ENCODE results near the gene ALK.

Gene ALK

GRCh38 chr2:29583104-29583503, 338.3 kb downstream of the ALK start:
- no peak overlapping the region for H3K9ac ChIP-seq (ENCODE audit: low read depth, low read length)
- no peaks in the 10 kb centered on the region for H3K36me3 ChIP-seq (ENCODE audit: insufficient read depth, low read length)
- no peaks in the 10 kb centered on the region for H3K4me1 ChIP-seq (ENCODE audit: insufficient read depth, low read length)
- no peaks in the 10 kb centered on the region for H3K9me3 ChIP-seq (ENCODE audit: control insufficient read depth, insufficient read depth, low read length)

- Histone ChIP-seq H3K36me3 (ENCODE audit: insufficient read depth, low read length) (no peaks in the 10 kb centered on the region), H3K9me3 (ENCODE audit: control insufficient read depth, insufficient read depth, low read length) (no peaks in the 10 kb centered on the region), H3K4me1 (ENCODE audit: insufficient read depth, low read length) (no peaks in the 10 kb centered on the region), H3K9ac (ENCODE audit: low read depth, low read length) (no peak overlapping the region)
Measured at GRCh38 chr2:29582062-29582461, 339.3 kb downstream of the ALK start.

DNA sequence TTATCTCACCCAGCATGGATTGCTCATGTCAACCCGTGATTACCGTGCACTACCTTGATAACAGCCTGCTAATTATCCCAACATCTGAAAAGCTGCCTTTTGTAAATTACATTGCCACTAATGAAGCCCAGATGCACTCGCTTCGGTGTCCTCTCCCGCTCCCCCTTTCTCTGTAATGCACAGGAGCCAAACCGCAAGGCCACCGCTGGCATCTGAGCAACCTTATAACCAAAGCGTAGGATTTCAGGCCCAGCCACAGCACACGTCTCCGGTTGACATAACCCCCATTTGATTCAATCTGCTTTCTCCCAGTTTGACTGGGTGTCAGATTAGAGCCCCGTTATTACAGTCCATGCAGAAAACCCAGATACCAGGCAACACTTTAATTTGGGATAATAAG, 341.2 kb downstream of the ALK start:
- no peak overlapping the region for H3K9ac ChIP-seq (ENCODE audit: low read depth, low read length)
- no peaks in the 10 kb centered on the region for H3K4me1 ChIP-seq (ENCODE audit: insufficient read depth, low read length)
- H3K9me3 ChIP-seq (ENCODE audit: control insufficient read depth, insufficient read depth, low read length): no peaks in the 10 kb centered on the region
- no peaks in the 10 kb centered on the region for H3K36me3 ChIP-seq (ENCODE audit: insufficient read depth, low read length)

GRCh38 chr2:29579495-29580169, 341.8 kb downstream of the ALK start:
- Histone ChIP-seq H3K9me3 (ENCODE audit: control insufficient read depth, insufficient read depth, low read length) (no peaks in the 10 kb centered on the region), H3K4me1 (ENCODE audit: insufficient read depth, low read length) (no peaks in the 10 kb centered on the region)

DNA sequence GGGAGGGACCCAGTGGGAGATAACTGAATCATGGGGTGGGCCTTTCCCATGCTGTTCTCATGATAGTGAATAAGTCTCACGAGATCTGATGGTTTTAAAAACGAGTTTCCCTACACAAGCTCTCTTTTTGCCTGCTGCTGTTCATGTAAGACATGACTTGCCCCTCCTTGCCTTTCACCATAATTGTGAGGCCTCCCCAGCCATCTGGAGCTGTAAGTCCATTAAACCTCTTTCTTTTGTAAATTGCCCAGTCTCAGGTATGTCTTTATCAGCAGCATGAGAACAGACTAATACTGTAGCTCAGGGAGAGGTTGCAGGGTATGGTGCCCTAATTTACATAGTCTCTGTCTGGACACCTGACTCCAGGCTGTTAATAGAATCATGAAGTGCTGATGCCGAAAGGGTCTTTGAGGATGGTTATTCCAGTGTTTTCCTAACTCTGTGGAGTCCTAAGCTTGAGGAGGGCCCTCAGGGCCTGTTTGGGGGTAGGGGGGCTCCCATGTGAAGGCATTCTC, 343.2 kb downstream of the ALK start:
- no peaks in the 10 kb centered on the region for H3K4me1 ChIP-seq (ENCODE audit: insufficient read depth, low read length)
- no peaks in the 10 kb centered on the region for H3K9me3 ChIP-seq (ENCODE audit: control insufficient read depth, insufficient read depth, low read length)
- H3K36me3 ChIP-seq (ENCODE audit: insufficient read depth, low read length): no peaks in the 10 kb centered on the region
- no peak overlapping the region for H3K9ac ChIP-seq (ENCODE audit: low read depth, low read length)

More at GRCh38 chr2:29579495-29580169, 341.8 kb downstream of the ALK start:
- Histone ChIP-seq H3K9ac (ENCODE audit: low read depth, low read length) (no peak overlapping the region), H3K36me3 (ENCODE audit: insufficient read depth, low read length) (no peaks in the 10 kb centered on the region)

- no peaks in the 10 kb centered on the region for H3K4me1 ChIP-seq (ENCODE audit: insufficient read depth, low read length)
- H3K9me3 ChIP-seq (ENCODE audit: control insufficient read depth, insufficient read depth, low read length): no peaks in the 10 kb centered on the region
- H3K36me3 ChIP-seq (ENCODE audit: insufficient read depth, low read length): no peaks in the 10 kb centered on the region
- no peak overlapping the region for H3K9ac ChIP-seq (ENCODE audit: low read depth, low read length)
Measured at GRCh38 chr2:29576231-29576630, 345.2 kb downstream of the ALK start.

GRCh38 chr2:29575370-29575890, 346.0 kb downstream of the ALK start:
- Histone ChIP-seq H3K4me1 (ENCODE audit: insufficient read depth, low read length) (no peaks in the 10 kb centered on the region), H3K9me3 (ENCODE audit: control insufficient read depth, insufficient read depth, low read length) (no peaks in the 10 kb centered on the region), H3K9ac (ENCODE audit: low read depth, low read length) (no peak overlapping the region), H3K36me3 (ENCODE audit: insufficient read depth, low read length) (no peaks in the 10 kb centered on the region)

DNA sequence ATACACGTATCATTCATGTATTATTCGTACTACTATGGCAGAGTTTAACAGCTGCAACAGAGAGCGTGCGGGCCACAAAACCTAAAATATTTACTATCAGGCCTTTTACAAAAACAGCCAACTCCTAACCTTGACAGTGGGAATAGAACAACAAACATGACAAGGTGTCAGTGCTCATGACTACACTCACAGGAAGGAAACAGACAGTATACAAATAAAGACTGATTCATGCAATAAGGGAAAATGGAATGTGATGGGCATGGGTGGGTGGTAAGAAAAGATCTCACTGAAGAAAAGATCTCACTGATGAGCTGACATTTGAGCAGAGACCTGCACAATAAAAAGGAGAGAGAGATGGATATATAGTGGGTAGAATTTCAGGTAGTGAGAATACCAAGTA, 347.8 kb downstream of the ALK start:
- Histone ChIP-seq H3K9ac (ENCODE audit: low read depth, low read length) (no peak overlapping the region), H3K4me1 (ENCODE audit: insufficient read depth, low read length) (no peaks in the 10 kb centered on the region), H3K36me3 (ENCODE audit: insufficient read depth, low read length) (no peaks in the 10 kb centered on the region)

DNA sequence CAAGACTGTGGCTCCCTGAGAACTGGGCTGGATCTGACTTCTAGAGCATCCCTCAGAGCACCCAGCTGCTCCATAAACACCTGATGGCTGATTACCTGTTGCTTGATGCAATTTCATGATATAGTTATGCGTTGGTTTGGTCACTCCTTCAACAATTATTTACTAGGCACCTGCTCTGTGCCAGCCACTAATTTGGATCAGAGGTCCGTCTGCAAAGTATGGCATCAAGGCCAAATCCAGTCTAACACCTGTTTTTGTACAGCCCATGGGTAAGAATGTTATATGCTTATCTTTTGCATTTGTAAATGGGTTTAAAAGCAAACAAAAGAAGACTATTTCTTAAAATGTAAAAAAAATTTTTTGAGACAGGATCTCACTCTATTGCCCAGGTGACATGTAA, 348.2 kb downstream of the ALK start:
- no peaks in the 10 kb centered on the region for H3K36me3 ChIP-seq (ENCODE audit: insufficient read depth, low read length)
- no peaks in the 10 kb centered on the region for H3K4me1 ChIP-seq (ENCODE audit: insufficient read depth, low read length)
- H3K9me3 ChIP-seq (ENCODE audit: control insufficient read depth, insufficient read depth, low read length): no peaks in the 10 kb centered on the region
- no peak overlapping the region for H3K9ac ChIP-seq (ENCODE audit: low read depth, low read length)

More for the DNA sequence above, 347.8 kb downstream of the ALK start:
- no peaks in the 10 kb centered on the region for H3K9me3 ChIP-seq (ENCODE audit: control insufficient read depth, insufficient read depth, low read length)

- Histone ChIP-seq H3K4me1 (ENCODE audit: insufficient read depth, low read length) (no peaks in the 10 kb centered on the region), H3K9ac (ENCODE audit: low read depth, low read length) (no peak overlapping the region), H3K36me3 (ENCODE audit: insufficient read depth, low read length) (no peaks in the 10 kb centered on the region), H3K9me3 (ENCODE audit: control insufficient read depth, insufficient read depth, low read length) (no peaks in the 10 kb centered on the region)
Measured at GRCh38 chr2:29570539-29570938, 350.8 kb downstream of the ALK start.

DNA sequence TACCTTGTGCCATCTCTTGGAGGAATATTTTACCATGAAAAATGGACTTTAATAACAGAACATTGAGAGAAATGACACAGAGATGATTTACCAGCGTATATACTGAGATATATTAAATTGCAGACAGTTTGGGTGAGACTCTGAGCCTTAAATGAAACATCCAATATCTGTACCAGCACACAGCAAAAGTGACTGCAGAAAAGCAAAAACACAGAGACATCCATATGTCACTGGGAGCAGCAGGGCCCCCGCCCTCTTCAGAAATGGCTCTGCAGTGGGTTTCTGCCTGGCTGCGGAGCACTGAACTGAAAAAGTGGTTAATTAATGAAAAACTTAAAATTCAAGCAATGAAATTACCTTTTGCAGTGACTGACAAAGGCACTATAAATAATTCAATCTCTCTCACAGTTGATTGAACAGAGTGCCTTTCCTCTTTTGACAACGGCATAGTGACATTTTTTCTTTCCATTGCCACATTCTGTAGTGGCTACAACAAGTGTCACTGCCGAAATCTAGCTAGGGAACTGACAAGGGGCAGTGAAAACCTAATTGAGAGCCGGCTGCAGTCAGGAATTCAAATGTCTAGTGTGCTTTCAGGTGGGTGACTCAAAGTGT, 353.4 kb downstream of the ALK start:
- no peaks in the 10 kb centered on the region for H3K9me3 ChIP-seq (ENCODE audit: control insufficient read depth, insufficient read depth, low read length)
- H3K4me1 ChIP-seq (ENCODE audit: insufficient read depth, low read length): no peaks in the 10 kb centered on the region
- no peak overlapping the region for H3K9ac ChIP-seq (ENCODE audit: low read depth, low read length)
- H3K36me3 ChIP-seq (ENCODE audit: insufficient read depth, low read length): no peaks in the 10 kb centered on the region

- Histone ChIP-seq H3K9me3 (ENCODE audit: control insufficient read depth, insufficient read depth, low read length) (no peaks in the 10 kb centered on the region), H3K4me1 (ENCODE audit: insufficient read depth, low read length) (no peaks in the 10 kb centered on the region), H3K9ac (ENCODE audit: low read depth, low read length) (no peak overlapping the region), H3K36me3 (ENCODE audit: insufficient read depth, low read length) (no peaks in the 10 kb centered on the region)
Measured at GRCh38 chr2:29563697-29564096, 357.7 kb downstream of the ALK start.

DNA sequence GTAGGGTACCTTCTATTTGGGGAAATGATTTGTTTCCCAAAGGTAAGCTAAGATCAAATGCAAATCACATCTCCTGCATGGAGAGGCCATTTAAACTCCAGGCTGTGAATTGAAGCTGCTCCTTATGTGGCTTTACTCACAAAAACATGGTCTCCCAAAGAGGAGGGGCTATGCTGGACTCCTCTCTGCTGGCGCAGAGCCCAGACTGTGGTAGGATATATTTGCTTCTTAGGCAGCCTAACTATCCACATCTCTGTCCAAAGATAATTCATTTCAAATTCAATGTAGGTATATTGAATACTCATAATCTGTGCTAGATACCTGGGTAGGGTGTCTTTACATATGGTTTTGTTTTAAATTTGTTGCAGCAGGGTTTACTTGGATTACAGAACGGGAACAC, 358.5 kb downstream of the ALK start:
- Histone ChIP-seq H3K36me3 (ENCODE audit: insufficient read depth, low read length) (no peaks in the 10 kb centered on the region), H3K4me1 (ENCODE audit: insufficient read depth, low read length) (no peaks in the 10 kb centered on the region), H3K9me3 (ENCODE audit: control insufficient read depth, insufficient read depth, low read length) (no peaks in the 10 kb centered on the region), H3K9ac (ENCODE audit: low read depth, low read length) (no peak overlapping the region)

DNA sequence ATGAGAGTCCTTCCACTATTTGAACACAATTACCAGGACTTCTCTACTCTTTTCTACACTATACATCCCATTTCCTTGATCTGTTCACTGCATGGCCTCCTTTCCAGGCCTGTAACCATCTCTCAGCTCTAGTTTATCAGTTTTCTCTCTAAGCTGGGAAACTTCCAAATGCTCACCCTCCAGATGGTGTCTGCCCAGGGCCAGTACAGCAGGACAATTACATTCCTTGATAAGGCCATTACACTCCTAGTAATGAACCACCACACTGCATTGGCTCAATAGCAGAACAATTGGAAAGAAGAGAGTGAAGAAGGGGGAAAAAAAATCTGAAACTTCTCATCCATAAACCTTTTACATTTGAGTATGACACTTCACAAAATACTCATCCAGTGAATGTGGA, 359.1 kb downstream of the ALK start:
- no peak overlapping the region for H3K9ac ChIP-seq (ENCODE audit: low read depth, low read length)
- no peaks in the 10 kb centered on the region for H3K36me3 ChIP-seq (ENCODE audit: insufficient read depth, low read length)
- H3K4me1 ChIP-seq (ENCODE audit: insufficient read depth, low read length): no peaks in the 10 kb centered on the region
- no peaks in the 10 kb centered on the region for H3K9me3 ChIP-seq (ENCODE audit: control insufficient read depth, insufficient read depth, low read length)

- H3K4me1 ChIP-seq (ENCODE audit: insufficient read depth, low read length): no peaks in the 10 kb centered on the region
- no peaks in the 10 kb centered on the region for H3K9me3 ChIP-seq (ENCODE audit: control insufficient read depth, insufficient read depth, low read length)
- no peaks in the 10 kb centered on the region for H3K36me3 ChIP-seq (ENCODE audit: insufficient read depth, low read length)
- no peak overlapping the region for H3K9ac ChIP-seq (ENCODE audit: low read depth, low read length)
Measured at GRCh38 chr2:29561628-29562027, 359.8 kb downstream of the ALK start.
